ENCODE results near the gene ATP5PO.

DNA sequence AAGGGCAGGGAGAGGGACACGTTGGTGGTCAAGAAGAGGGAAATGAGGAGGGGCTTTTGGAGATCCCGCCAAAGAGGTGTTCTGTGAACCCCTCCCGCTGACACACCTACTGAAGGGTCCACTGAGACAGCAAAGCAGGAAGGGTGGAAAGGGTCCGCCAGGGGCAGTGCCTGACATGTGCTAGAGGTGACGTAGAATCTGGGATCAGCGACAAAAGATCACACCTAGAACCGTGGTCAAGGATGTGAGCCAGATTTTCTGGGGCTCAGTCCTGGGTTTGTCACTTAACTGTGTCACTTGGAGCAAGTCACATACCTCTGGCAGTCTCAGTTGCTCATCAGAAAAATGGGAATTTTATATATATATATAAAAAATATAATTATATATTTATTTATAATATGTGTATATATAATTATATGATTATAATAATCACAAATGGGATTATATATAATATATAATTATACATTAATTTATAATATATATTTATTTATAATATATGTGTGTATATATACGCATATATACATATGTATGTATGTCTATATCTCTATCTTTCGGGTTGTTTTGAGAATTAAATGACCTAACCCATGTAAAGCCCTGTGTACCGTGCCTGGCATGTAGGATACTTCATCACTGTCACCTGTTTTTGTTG, 35.0 kb upstream of the ATP5PO start:
- no peak for TF ChIP-seq CTCF (IDR thresholded peaks at IDR 0.05)
- TF ChIP-seq POLR2A (IDR thresholded peaks at IDR 0.05) = no peak
